WTC11 (cell line): ENCODE results near the gene SERPINB1. TPM values are rescaled to one million over a fixed set of nuclear protein-coding genes. Genes with fewer than 3 reads are reported as not detected.

ENCODE experiments used
- ATAC-seq: fragments of 200-7000 bp; cut with Tn5 transposase; 2 replicates; pipeline ENCODE4 v1.10.0; 2021; ENCODE audit warnings: mild to moderate bottlenecking, moderate library complexity
- CTCF ChIA-PET: fragments of 300-600 bp; sonication (Branson Sonifier 250); formaldehyde crosslinking; loops from one replicate; lab custom pipeline; 2021; ENCODE audit warnings: antibody characterized with exemption; lab: Charles Lee
- POLR2A ChIA-PET: fragments of 350-600 bp; sonication (Branson Sonifier 250); formaldehyde crosslinking; loops from one replicate; lab custom pipeline; 2021; ENCODE audit warnings: antibody characterized with exemption; lab: Charles Lee
- DNase-seq: peaks from one replicate; pipeline ENCODE4 v3.0.0; 2021; ENCODE audit warnings: low spot score
- H3K27ac Mint-ChIP-seq: 2 replicates; pipeline ENCODE4 v1.8.0; 2021; ENCODE audit warnings: mixed read lengths
- H3K27me3 Mint-ChIP-seq: 2 replicates; pipeline ENCODE4 v1.8.0; 2021; ENCODE audit warnings: low read depth, mild to moderate bottlenecking, moderate library complexity, mixed read lengths
- H3K36me3 Mint-ChIP-seq: 2 replicates; pipeline ENCODE4 v1.8.0; 2021; ENCODE audit warnings: mixed read lengths
- H3K4me1 Mint-ChIP-seq: 2 replicates; pipeline ENCODE4 v1.8.0; 2022; ENCODE audit warnings: mixed read lengths
- H3K4me3 Mint-ChIP-seq: 2 replicates; pipeline ENCODE4 v1.8.0; 2021; ENCODE audit warnings: mild to moderate bottlenecking, moderate library complexity, mixed read lengths
- H3K9me3 Mint-ChIP-seq: 2 replicates; pipeline ENCODE4 v1.8.0; 2021; ENCODE audit warnings: mixed read lengths
- ATF1 ChIP-seq: sonication (generic); formaldehyde crosslinking; IDR thresholded peaks from 2 replicates; pipeline ENCODE4 v1.8.1; 2023; ENCODE audit warnings: mild to moderate bottlenecking, moderate library complexity, missing genetic modification reagents
- FOXK1 ChIP-seq: sonication (generic); formaldehyde crosslinking; IDR thresholded peaks from 2 replicates; pipeline ENCODE4 v1.8.0; 2022; ENCODE audit warnings: mild to moderate bottlenecking, moderate library complexity, missing genetic modification reagents
- KAT7 ChIP-seq: sonication (generic); formaldehyde crosslinking; IDR thresholded peaks from 2 replicates; pipeline ENCODE4 v1.8.1; 2023; ENCODE audit warnings: missing genetic modification reagents, mild to moderate bottlenecking, borderline replicate concordance
- OVOL2 ChIP-seq: fragments of 250-450 bp; sonication (Bioruptor Pico); IDR thresholded peaks from 2 replicates; pipeline ENCODE4 v1.9.0; 2021; ENCODE audit warnings: mild to moderate bottlenecking, borderline replicate concordance
- TCF7 ChIP-seq: sonication (generic); formaldehyde crosslinking; IDR thresholded peaks from 2 replicates; pipeline ENCODE4 v1.8.0; 2022; ENCODE audit warnings: mild to moderate bottlenecking, low read depth, missing genetic modification reagents, moderate library complexity
- TEAD4 ChIP-seq: sonication (generic); formaldehyde crosslinking; IDR thresholded peaks from 2 replicates; pipeline ENCODE4 v1.8.0; 2022; ENCODE audit warnings: mild to moderate bottlenecking, missing genetic modification reagents
- TP53 ChIP-seq: sonication (generic); formaldehyde crosslinking; IDR thresholded peaks from 2 replicates; pipeline ENCODE4 v1.8.1; 2023; ENCODE audit warnings: mild to moderate bottlenecking, missing genetic modification reagents
- ZBTB21 ChIP-seq: sonication (generic); formaldehyde crosslinking; IDR thresholded peaks from 2 replicates; pipeline ENCODE4 v1.8.1; 2023; ENCODE audit warnings: mild to moderate bottlenecking, missing genetic modification reagents, borderline replicate concordance
- ZNF671 ChIP-seq: fragments of 250-450 bp; sonication (Bioruptor Pico); IDR thresholded peaks from 2 replicates; pipeline ENCODE4 v1.8.0; 2021; ENCODE audit warnings: mild to moderate bottlenecking
- total RNA-seq: library from RNA; stranded (reverse); gene quantifications from 3 replicates; pipeline ENCODE4 v1.2.3, GENCODE V29; 2021
- TF ChIP-seq, protein P1 (sequence below): sonication (generic); formaldehyde crosslinking; IDR thresholded peaks from 2 replicates; pipeline ENCODE4 v1.8.1; 2022; ENCODE audit warnings: mild to moderate bottlenecking, missing genetic modification reagents, moderate library complexity, borderline replicate concordance
- TF ChIP-seq, protein P2 (sequence below): fragments of 250-450 bp; sonication (Bioruptor Pico); IDR thresholded peaks from 2 replicates; pipeline ENCODE4 v1.8.0; 2021; ENCODE audit warnings: mild to moderate bottlenecking
- TF ChIP-seq, protein P3 (sequence below): sonication (generic); formaldehyde crosslinking; IDR thresholded peaks from 2 replicates; pipeline ENCODE4 v1.8.0; 2022; ENCODE audit warnings: mild to moderate bottlenecking, missing genetic modification reagents
- TF ChIP-seq, protein P4 (sequence below): sonication (generic); formaldehyde crosslinking; IDR thresholded peaks from 2 replicates; pipeline ENCODE4 v1.8.1; 2023; ENCODE audit warnings: mild to moderate bottlenecking, missing genetic modification reagents, moderate library complexity
- TF ChIP-seq, protein P5 (sequence below): sonication (generic); formaldehyde crosslinking; IDR thresholded peaks from 2 replicates; pipeline ENCODE4 v1.8.1; 2023; ENCODE audit warnings: mild to moderate bottlenecking, missing genetic modification reagents, borderline replicate concordance
- TF ChIP-seq, protein P6 (sequence below): sonication (generic); formaldehyde crosslinking; IDR thresholded peaks from 2 replicates; pipeline ENCODE4 v1.8.0; 2023; ENCODE audit warnings: missing genetic modification reagents, mild to moderate bottlenecking, borderline replicate concordance
- TF ChIP-seq, protein P7 (sequence below): sonication (generic); formaldehyde crosslinking; IDR thresholded peaks from 2 replicates; pipeline ENCODE4 v1.8.1; 2022; ENCODE audit warnings: low read depth, mild to moderate bottlenecking, moderate library complexity, missing genetic modification reagents, borderline replicate concordance
- TF ChIP-seq, protein P8 (sequence below): sonication (generic); formaldehyde crosslinking; IDR thresholded peaks from 2 replicates; pipeline ENCODE4 v1.8.0; 2022; ENCODE audit warnings: mild to moderate bottlenecking, missing genetic modification reagents

SERPINB1 gene
- total RNA-seq, 1 experiment from 2014 or later, result 14.8 TPM

DNA sequence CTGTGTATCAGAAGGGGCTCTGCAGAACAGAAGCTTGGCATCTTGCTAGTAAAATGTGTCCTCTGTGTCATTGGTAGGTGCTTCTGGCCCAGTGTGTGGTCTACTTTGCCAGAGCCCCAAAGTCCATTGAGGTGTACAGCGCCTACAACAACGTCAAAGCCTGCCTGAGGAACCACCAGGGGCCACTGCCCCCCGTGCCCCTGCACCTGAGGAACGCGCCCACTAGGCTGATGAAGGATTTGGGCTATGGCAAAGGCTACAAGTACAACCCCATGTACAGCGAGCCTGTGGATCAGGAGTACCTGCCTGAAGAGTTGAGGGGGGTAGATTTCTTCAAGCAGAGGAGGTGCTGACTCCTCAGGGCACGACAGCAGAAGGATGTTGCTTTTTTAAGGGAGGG lies 56.7 kb downstream of the SERPINB1 start:
- ChIA-PET POLR2A (no interaction called here), CTCF (interaction anchor here (1.1 kb wide), 1 partner anchor 146 kb away, joined by 3 read pairs; no protein-coding TSS in a partner anchor)
- ATAC-seq, result no peak
- TF ChIP-seq ATF1 (CRISPR knock-in tag) (no peak), TP53 (CRISPR knock-in tag) (no peak), TCF7 (no peak), FOXK1 (CRISPR knock-in tag) (no peak)
- TF ChIP-seq, protein P1, sequence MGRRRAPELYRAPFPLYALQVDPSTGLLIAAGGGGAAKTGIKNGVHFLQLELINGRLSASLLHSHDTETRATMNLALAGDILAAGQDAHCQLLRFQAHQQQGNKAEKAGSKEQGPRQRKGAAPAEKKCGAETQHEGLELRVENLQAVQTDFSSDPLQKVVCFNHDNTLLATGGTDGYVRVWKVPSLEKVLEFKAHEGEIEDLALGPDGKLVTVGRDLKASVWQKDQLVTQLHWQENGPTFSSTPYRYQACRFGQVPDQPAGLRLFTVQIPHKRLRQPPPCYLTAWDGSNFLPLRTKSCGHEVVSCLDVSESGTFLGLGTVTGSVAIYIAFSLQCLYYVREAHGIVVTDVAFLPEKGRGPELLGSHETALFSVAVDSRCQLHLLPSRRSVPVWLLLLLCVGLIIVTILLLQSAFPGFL (CRISPR knock-in tag), result no peak
- TF ChIP-seq, protein P2, sequence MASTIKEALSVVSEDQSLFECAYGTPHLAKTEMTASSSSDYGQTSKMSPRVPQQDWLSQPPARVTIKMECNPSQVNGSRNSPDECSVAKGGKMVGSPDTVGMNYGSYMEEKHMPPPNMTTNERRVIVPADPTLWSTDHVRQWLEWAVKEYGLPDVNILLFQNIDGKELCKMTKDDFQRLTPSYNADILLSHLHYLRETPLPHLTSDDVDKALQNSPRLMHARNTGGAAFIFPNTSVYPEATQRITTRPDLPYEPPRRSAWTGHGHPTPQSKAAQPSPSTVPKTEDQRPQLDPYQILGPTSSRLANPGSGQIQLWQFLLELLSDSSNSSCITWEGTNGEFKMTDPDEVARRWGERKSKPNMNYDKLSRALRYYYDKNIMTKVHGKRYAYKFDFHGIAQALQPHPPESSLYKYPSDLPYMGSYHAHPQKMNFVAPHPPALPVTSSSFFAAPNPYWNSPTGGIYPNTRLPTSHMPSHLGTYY (CRISPR knock-in tag), result no peak
- no peak for DNase-seq
- peaks cover 40% of the 10 kb centered on the region for H3K36me3 Mint-ChIP-seq
- 0 out of 2 replicates have a peak overlapping the region, but pooled peaks have one; percentile 29 for H3K27ac Mint-ChIP-seq
- no peaks in the 10 kb centered on the region for H3K9me3 Mint-ChIP-seq
- H3K4me1 Mint-ChIP-seq, result peaks cover 5% of the 10 kb centered on the region
- no peak overlapping the region for H3K4me3 Mint-ChIP-seq
- H3K27me3 Mint-ChIP-seq, result no peaks in the 10 kb centered on the region

DNA sequence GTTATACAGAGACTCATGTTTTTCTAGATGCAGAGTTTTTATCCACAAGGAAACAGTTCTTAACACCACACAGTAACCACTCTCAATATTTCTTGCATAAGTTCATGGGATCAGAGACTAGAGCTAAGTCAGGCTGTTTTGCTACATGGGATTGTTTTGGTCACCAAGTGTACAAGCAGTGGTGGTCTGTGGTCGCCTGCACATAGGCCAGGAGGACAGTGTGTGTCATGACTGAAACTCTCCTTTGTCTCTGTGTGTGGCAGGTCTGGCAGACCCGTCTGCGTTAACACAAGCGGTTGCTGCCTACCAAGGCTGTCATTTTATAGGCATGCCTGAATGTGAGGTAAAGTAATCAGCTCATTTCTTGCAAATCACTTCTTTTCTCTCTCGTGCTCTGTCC lies 57.6 kb downstream of the SERPINB1 start:
- POLR2A ChIA-PET, result interaction anchor here (1.5 kb wide), 1 partner anchor 11 kb away, joined by 4 read pairs; no protein-coding TSS in a partner anchor
- no peak for TF ChIP-seq ZNF671 (CRISPR knock-in tag)
- TF ChIP-seq ZBTB21, result no peak
- TF ChIP-seq TEAD4 (CRISPR knock-in tag), result no peak
- TF ChIP-seq, protein P3, sequence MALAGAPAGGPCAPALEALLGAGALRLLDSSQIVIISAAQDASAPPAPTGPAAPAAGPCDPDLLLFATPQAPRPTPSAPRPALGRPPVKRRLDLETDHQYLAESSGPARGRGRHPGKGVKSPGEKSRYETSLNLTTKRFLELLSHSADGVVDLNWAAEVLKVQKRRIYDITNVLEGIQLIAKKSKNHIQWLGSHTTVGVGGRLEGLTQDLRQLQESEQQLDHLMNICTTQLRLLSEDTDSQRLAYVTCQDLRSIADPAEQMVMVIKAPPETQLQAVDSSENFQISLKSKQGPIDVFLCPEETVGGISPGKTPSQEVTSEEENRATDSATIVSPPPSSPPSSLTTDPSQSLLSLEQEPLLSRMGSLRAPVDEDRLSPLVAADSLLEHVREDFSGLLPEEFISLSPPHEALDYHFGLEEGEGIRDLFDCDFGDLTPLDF (CRISPR knock-in tag), result no peak
- TF ChIP-seq OVOL2 (CRISPR knock-in tag), result no peak
- TF ChIP-seq, protein P4, sequence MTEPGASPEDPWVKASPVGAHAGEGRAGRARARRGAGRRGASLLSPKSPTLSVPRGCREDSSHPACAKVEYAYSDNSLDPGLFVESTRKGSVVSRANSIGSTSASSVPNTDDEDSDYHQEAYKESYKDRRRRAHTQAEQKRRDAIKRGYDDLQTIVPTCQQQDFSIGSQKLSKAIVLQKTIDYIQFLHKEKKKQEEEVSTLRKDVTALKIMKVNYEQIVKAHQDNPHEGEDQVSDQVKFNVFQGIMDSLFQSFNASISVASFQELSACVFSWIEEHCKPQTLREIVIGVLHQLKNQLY (CRISPR knock-in tag), result no peak
- TF ChIP-seq, protein P5, sequence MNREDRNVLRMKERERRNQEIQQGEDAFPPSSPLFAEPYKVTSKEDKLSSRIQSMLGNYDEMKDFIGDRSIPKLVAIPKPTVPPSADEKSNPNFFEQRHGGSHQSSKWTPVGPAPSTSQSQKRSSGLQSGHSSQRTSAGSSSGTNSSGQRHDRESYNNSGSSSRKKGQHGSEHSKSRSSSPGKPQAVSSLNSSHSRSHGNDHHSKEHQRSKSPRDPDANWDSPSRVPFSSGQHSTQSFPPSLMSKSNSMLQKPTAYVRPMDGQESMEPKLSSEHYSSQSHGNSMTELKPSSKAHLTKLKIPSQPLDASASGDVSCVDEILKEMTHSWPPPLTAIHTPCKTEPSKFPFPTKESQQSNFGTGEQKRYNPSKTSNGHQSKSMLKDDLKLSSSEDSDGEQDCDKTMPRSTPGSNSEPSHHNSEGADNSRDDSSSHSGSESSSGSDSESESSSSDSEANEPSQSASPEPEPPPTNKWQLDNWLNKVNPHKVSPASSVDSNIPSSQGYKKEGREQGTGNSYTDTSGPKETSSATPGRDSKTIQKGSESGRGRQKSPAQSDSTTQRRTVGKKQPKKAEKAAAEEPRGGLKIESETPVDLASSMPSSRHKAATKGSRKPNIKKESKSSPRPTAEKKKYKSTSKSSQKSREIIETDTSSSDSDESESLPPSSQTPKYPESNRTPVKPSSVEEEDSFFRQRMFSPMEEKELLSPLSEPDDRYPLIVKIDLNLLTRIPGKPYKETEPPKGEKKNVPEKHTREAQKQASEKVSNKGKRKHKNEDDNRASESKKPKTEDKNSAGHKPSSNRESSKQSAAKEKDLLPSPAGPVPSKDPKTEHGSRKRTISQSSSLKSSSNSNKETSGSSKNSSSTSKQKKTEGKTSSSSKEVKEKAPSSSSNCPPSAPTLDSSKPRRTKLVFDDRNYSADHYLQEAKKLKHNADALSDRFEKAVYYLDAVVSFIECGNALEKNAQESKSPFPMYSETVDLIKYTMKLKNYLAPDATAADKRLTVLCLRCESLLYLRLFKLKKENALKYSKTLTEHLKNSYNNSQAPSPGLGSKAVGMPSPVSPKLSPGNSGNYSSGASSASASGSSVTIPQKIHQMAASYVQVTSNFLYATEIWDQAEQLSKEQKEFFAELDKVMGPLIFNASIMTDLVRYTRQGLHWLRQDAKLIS, result no peak
- TF ChIP-seq, protein P6, sequence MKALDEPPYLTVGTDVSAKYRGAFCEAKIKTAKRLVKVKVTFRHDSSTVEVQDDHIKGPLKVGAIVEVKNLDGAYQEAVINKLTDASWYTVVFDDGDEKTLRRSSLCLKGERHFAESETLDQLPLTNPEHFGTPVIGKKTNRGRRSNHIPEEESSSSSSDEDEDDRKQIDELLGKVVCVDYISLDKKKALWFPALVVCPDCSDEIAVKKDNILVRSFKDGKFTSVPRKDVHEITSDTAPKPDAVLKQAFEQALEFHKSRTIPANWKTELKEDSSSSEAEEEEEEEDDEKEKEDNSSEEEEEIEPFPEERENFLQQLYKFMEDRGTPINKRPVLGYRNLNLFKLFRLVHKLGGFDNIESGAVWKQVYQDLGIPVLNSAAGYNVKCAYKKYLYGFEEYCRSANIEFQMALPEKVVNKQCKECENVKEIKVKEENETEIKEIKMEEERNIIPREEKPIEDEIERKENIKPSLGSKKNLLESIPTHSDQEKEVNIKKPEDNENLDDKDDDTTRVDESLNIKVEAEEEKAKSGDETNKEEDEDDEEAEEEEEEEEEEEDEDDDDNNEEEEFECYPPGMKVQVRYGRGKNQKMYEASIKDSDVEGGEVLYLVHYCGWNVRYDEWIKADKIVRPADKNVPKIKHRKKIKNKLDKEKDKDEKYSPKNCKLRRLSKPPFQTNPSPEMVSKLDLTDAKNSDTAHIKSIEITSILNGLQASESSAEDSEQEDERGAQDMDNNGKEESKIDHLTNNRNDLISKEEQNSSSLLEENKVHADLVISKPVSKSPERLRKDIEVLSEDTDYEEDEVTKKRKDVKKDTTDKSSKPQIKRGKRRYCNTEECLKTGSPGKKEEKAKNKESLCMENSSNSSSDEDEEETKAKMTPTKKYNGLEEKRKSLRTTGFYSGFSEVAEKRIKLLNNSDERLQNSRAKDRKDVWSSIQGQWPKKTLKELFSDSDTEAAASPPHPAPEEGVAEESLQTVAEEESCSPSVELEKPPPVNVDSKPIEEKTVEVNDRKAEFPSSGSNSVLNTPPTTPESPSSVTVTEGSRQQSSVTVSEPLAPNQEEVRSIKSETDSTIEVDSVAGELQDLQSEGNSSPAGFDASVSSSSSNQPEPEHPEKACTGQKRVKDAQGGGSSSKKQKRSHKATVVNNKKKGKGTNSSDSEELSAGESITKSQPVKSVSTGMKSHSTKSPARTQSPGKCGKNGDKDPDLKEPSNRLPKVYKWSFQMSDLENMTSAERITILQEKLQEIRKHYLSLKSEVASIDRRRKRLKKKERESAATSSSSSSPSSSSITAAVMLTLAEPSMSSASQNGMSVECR (CRISPR knock-in tag), result no peak
- TF ChIP-seq, protein P7, sequence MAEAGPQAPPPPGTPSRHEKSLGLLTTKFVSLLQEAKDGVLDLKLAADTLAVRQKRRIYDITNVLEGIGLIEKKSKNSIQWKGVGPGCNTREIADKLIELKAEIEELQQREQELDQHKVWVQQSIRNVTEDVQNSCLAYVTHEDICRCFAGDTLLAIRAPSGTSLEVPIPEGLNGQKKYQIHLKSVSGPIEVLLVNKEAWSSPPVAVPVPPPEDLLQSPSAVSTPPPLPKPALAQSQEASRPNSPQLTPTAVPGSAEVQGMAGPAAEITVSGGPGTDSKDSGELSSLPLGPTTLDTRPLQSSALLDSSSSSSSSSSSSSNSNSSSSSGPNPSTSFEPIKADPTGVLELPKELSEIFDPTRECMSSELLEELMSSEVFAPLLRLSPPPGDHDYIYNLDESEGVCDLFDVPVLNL (CRISPR knock-in tag), result no peak
- TF ChIP-seq, protein P8, sequence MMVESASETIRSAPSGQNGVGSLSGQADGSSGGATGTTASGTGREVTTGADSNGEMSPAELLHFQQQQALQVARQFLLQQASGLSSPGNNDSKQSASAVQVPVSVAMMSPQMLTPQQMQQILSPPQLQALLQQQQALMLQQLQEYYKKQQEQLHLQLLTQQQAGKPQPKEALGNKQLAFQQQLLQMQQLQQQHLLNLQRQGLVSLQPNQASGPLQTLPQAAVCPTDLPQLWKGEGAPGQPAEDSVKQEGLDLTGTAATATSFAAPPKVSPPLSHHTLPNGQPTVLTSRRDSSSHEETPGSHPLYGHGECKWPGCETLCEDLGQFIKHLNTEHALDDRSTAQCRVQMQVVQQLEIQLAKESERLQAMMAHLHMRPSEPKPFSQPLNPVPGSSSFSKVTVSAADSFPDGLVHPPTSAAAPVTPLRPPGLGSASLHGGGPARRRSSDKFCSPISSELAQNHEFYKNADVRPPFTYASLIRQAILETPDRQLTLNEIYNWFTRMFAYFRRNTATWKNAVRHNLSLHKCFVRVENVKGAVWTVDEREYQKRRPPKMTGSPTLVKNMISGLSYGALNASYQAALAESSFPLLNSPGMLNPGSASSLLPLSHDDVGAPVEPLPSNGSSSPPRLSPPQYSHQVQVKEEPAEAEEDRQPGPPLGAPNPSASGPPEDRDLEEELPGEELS (CRISPR knock-in tag), result no peak
- TF ChIP-seq KAT7 (CRISPR knock-in tag), result no peak

More for the DNA sequence above, 57.6 kb downstream of the SERPINB1 start:
- no peak overlapping the region for H3K4me3 Mint-ChIP-seq
- H3K4me1 Mint-ChIP-seq, result peaks cover 5% of the 10 kb centered on the region
- ATAC-seq (no peak), DNase-seq (no peak)
- CTCF ChIA-PET, result interaction anchor here (0.6 to 2.1 kb wide), 15 partner anchors 7 to 1260 kb away, joined by 3 to 13 read pairs (median 6); partner anchors contain the start of genes MYLK4 and WRNIP1
- H3K27me3 Mint-ChIP-seq, result no peaks in the 10 kb centered on the region
- H3K36me3 Mint-ChIP-seq, result peaks cover 48% of the 10 kb centered on the region
- peak overlapping the region; percentile 64; the same call in 1 of the 2 replicates for H3K27ac Mint-ChIP-seq
- no peaks in the 10 kb centered on the region for H3K9me3 Mint-ChIP-seq
